Measurements from ENCODE around the gene ACSF3.
"Not testable (repeated sequence)": the region's sequence is repeated elsewhere in the genome, so short reads cannot be mapped to it uniquely, and the experiment has no call there.

The ACSF3 gene

DNA sequence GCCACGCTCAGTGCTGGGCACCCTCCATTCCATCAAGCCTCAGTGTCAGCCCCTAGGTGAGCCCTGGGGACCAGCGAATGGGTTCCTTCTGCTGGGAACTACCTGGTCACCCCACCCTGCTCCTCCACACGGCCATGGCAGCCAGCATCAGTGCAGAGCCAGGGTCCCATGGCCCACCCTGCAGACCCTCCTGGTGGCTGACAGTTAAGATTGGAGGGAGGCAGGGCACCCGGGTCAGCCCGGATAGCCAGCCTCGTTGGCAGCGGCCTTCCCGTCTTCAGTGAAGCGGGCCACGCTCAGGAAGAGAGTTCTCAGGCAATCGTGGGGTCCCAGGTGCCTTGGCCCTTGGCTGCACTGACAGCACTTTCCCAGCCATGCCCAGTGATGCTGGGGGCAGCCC is 37.1 kb upstream of the ACSF3 start:
- no peak for DNase-seq

DNA sequence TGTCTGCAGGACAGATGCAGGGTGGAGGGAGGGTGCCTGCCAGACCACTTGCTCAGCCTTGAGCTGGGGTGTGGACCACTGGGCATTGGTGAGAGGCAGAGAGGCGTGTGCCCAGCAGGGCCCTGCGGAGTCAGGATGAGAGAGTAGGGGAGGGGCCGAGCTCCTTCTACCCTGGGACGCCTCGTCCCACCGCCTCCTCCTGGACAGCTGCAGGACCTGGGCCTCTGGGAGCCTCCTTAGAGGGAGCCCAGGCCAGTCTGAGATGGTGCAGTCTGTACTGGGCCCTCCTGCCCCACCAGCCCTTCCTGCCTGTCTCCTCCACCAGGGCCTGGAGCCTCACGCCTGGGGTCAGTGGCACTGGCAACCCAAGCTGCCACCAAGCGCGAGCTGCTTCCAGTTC is 35.9 kb upstream of the ACSF3 start:
- no peak for DNase-seq

DNA sequence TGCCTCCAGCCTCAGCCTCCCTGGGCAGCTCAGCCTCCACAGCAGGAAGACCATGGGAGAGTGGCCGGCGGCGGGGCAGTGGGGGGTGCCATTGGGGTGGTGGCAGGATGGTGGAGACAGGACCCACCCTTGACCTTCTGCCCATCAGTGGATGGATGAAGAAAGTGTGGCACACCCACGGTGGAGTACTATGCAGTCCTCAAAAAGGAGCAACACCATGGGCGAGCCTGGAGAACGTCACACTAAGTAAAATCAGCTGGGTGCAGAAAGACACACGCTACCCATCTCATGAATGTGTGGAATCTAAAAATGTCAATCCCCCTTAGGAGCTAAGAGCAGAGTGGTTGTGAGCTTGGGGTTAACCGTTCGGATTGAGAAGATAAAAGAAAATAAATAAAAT is 34.8 kb upstream of the ACSF3 start:
- DNase-seq: no peak

DNA sequence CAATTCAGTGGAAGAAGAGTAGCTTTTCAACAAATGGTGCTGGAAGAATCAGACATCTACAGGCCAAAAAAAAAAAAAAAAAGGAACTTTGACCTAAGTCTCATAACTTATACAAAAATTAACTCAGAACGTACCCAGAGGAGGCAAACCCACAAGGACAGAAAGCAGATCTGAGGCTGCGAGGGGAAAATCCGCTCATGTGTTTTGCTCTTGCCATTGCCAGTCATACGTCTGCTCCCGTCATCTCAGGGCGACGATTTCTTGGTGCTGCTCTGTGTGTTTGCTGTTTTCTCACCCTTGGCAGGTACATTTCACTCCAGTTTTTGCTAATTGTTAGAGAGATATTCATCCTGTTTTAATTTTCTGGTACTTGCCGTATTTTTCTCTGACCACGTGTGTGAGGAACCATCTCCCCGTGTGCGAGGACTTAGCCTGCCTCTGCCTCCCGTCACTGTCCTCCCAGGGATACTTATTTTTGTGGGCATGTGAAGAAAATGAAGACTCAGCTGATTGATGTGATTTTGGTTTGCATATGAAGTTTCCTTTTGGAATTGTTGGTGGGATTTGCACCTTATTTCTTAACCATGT is 33.4 kb upstream of the ACSF3 start:
- DNase-seq: no peak

DNA sequence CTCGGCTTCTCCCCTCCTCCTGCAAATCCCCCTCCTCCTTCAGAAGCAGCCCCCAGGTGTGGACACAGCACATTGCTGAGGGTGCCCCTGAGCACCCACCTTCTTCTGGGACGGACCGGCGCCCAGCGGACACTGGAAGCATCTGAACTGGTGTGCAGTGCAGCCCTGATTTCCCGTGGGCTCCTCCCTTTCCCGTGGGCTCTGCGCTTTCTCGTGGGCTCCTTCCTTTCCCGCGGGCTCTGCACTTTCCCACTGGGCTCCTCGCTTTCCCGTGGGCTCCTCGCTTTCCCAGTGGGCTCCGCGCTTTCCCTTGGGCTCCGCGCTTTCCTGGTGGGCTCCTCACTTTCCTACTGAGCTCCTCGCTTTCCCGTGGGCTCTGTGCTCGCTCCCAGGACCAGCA is 32.6 kb upstream of the ACSF3 start:
- DNase-seq: no peak

DNA sequence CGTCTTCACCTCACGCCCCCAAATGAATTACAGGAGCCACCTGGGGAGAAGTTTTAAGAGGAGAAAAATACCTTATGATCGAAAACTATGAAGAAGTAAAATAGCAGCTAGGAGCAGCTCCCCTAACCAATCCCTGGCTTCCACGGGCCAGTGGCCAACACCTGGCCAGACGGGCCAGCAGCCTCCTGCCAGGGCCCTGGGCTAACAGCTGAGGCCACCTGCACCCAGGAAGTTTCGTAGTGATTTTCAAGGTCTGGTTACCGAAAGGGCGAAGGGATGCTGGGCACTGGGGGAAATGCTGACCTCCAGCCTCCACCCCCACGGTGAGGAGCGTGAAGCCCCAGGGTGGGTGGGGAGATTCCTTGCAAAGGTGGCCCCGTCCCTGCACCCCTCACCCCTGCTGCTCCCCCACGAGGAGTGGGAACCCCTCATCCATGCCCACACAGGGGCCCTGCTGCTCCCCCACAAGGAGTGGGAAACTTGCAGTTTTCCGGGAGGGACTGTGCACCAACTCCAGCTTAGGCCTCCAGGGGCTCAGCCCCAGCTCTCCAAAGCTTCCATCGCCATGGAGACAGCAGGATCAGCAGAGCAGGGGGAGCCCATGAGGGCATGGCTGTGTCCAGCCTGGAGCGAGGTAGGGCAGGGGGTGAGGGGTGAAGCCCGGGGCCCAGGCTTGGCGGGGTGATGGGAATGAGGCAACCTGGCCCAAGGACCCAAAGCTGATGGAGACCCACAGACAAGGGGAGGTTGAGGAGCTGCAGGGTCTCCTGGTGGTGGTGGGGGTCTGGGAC is 31.9 kb upstream of the ACSF3 start:
- DNase-seq: no peak

DNA sequence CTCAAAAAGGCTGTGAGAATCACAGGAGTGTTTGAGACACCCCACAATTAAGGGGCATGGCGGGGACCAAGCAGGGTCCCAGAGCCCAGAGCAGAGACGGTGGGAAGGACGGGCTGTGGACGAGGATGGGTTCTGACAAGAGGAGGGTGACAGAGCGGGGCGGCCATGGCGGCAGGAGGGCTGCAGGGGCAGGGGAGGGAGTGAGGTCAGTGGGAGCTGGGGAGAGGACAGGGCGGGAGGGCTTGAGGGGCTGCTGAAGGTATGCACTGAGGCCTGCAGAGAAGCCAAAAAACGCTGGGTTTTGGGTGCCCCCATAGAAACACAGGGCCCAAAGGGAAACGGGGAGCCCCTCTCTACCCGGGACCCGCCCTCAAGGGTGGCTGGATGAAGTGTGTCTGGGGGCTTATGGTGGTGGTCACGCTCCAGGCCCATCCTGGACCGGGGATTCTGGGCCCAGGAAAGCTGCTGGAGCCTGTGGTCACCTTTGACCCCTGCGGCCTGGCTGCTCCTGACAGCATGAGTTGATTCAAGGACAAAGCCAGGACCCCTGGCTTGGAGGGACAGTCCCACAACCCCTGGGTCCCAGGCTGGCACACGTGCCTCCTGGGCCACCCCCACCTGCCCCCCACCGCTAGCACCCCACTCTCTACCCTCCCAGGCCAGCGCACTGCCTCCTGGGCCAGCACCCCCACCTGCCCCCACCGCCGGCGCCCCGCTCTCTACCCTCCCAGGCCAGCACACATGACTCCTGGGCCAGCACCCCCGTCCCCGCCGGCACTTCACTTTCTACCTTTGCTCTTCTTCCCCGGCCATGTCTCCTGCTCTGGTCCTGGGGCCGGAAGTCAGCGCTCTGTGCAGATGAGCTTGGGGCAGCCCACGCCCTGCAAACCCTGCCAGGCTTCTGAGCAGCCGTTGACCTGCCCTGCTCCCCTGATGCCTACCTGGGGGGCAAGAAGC is 31.0 kb upstream of the ACSF3 start:
- no peak for DNase-seq

DNA sequence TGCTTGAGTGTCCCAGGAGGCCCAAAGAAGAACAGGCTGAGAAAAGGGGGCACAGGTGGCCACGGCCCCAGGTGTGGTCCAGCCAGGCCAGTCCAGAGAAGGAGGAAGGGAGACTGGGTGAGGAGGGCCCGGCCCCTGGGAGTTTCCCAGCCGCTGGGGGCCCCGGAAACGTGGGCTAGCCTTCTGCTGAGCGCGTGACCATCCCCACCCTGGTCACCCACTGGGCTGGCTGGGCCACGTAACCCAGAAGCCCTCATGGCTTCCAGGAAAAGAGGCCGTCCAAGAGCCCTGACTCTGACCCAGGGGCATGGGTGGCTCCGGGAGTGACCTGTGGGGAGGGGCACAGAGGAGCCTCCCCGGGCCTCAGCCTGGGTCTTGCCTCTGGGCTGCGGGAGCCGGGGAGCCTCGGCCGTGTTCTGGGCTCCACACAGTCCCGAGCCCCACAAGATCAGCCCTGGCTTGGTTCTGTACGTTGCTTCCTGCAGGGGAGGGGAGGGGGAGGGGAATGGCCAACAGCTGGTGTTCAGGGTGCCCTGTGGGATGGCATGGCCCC is 29.8 kb upstream of the ACSF3 start:
- no peak for DNase-seq

DNA sequence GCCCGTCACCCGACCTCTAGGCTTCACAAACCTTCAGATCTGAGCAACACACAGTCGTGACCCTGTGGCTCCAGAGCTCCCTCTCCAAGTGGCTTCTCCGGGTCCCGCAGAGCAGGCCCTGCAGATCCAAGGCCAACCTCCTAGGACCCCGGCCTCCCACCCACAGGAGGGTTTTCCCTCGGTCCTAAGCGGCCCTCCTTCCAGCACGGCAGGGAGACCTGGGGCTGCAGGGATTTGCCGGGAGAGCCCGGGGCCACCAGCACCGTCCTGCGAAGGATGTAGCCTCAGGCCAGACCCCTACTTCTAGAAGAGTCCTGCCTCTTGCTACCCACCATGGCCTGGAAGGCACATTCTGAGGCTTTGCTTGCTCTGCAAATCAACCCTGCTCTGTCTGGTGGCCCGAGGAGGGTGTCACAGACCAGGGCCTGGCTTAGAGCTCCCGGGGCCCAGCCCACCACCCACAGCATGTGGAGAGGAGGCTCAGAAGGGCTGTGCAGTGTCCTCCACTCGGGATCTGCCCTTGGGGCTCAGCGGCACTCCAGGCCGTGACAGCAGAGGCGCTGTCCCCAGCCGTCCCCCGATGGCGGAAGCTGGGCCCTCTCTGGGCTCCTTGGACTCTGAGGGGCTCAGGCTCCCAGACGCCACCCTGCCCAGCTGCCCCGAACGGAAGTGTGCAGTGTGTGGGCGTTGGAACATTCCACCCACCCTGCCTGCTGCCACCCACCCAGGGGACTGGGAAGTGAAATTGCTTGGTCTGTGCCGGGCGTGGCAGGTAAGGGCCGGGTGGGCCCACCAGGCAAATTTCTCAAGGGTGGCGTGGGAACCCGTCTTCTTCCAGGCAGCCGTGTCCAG is 28.8 kb upstream of the ACSF3 start:
- DNase-seq: no peak

DNA sequence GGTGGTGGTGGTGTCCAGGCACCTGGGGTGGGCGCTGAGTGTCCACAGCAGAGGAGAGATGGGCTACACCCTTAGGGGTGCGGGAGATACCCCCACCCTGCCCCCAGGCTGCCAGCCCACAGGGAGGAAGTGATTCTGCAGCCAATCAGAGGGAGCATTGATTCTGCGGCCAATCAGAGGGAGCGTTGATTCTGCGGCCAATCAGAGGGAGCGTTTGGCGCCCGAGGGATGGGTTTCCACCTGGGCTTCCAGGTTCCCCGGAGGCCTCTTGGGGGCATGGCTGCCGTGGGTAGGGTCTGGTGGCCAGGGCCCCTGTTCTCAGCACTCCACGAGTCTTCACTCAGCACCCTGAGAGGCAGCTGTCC is 28.2 kb upstream of the ACSF3 start:
- DNase-seq: no peak

DNA sequence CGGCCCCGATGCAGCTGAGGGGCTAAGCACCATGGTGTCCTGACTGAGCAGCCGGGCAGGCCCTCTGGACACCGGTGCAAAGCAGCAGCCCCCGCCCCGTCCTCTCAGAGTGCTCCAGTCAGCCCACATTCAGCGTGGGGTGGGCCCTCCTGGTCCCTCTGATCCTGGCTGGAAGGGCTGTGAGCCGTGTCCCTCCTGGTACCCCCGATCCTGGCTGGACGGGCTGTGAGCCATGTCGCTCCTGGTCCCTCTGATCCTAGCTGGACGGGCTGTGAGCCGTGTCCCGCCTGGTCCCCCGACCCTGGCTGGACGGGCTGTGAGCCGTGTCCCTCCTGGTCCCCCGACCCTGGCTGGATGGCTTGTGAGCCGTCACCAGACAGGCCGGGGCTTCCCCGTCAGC is 26.9 kb upstream of the ACSF3 start:
- no peak for DNase-seq

DNA sequence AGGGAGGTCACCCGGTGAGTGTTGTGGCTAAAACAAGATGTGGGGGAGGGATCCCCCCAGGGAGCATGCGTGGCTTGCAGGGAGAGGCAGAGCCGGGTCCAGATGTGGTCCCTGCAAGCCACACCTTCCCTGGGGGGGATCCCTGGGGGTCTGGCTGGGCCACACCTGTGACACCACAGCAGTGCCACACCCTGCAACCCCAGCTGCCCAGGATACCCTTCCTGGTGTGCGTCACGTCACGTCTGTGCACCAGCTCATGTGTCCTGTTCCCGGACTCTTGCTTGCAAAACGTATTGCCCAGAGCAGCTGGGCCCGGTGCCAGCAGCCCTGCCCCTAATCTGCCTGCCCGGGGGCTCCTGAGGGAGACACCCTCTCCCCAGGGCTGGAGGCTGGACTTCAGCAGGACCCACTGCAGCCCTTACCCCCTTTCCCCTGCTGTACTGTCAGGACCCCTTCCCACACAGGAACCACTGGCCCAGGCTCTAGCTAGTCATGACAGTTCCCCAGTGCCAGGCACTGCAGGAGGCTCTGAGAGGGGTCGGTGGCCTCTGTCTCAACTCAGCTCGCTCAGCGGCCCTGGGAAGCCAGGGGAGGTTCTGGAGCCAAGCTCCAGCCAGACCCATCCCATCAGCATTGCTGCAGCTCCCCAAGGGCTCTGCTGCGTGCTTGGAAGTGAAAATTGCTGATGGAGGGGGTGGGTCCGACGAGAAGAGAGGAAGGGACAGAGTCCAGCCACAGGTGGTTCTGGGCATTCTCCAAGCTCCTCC is 25.8 kb upstream of the ACSF3 start:
- DNase-seq: no peak

DNA sequence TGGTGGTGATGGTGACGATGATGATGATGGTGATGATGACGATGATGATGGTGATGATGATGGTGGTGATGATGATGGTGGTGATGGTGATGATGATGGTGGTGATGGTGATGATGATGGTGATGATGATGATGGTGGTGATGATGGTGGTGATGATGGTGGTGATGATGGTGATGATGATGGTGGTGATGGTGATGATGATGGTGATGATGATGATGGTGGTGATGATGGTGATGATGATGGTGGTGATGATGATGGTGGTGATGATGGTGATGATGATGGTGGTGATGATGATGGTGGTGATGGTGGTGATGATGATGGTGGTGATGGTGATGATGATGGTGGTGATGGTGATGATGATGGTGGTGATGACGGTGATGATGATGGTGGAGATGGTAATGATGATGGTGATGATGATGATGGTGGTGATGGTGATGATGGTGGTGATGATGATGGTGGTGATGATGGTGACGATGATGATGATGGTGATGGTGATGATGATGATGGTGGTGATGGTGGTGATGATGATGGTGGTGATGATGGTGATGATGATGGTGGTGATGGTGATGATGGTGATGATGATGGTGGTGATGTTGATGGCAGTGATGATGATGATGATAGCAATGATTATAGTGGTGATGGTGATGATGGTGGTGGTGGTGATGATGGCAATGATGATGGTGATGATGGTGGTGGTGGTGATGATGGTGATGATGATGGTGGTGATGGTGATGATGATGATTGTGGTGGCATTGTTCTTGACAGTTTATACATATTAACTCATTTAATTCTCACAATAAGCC is 24.6 kb upstream of the ACSF3 start:
- not testable (repeated sequence) for DNase-seq

DNA sequence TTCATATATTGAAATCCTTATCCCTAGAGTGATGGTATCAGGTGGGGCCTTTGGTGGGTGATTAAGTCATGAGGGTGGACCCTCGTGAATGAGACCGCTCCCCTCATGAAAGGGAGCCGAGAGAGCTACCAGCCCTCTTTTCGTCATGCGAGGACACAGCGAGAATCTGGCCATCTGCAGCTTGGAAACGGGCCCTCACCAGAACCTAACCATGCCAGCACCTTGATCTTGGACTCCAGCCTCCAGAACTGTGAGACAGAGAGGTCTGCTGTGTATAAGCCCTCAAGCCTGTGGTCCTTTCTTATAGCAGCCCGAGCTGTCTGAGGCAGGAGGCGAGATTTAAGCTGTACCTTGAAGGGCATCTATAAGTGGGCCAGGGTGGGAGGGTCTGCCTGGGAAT is 23.7 kb upstream of the ACSF3 start:
- no peak for DNase-seq

DNA sequence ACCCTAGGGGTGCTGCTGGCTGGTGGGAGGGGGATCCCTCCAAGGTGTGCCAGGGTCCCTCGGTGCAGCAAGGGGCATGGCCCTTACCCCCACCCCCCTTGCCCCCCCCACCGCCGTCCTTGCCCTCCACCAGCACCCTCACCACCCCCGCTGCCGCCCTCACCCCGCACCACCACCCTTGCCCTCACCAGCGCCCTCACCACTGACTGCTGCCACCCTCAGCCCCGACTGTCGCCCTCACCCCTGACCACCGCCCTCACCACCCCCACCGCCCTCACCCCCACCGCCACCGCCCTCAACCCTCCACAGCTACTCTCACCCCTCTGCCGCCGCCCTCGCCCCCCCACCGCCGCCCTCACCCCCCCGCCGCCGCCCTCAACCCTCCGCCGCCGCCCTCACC is 23.1 kb upstream of the ACSF3 start:
- no peak for DNase-seq

DNA sequence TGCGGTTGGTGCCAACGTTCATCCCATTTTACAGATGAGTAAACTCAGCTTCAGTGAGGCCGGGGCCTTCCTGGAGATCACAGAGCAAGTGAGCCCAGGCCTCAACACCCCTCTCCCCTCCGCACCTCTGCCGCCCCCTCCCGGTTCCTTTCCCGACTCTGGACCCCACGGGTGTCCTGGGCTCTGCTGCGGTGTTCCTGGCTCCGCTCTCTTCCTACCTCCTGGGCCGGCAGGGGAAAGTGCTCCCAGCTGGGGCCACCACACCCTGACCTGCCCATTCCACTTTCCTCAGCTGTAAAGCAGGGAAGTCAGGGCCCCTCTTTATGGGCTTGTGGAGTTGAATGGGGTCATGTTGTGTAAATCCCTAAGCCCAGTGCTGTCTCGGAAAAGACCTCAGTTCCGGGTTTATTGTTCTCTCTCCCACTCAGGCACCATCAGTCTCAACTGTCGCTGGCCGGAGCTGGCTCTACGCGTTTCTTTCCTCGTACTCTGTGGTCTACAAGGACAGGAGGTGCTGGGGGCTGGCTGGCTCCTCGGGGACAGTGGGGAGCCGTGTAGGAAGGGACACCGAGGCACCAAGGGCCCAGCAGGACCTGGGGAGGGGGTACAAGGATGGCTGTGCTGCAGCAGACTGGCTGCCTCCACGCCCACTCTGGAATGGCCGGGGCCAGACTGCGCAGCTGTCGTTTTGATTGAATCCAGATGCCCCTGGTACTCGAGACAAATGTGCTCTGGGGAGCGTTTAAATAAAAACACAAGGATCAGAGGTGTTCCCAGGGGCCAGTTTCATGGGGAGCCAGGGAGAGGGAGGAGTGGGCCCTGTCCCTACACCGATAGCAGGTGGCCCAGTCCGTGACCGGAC is 21.7 kb upstream of the ACSF3 start:
- DNase-seq: no peak

DNA sequence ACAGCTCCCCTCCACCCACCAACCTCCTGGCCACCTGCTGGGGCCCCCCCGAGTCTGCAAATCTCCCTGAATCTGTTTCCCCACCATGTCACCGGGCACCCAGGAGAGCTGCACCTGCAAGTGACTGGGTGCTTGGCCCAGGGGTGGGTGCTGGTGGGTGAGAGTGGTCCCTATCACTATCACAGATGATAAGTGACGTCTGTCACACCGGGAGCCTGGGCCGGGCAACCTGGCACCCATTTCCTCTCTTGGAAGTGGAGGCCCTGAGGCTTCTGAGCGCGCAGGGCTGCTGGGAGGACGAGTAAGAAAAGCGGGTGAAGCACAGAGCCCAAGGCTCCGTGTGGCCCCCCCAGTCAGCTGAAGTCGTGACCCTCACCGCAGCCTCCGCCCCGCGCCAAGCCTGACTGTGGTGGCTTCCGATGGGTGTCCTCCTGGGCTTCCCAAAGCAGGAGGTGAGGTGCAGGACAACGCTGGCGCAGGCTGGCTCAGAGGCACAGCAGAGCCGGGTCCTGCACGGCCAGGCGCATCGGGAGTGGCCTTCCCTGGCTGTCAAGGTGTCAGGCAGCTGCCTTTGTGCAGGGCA is 21.0 kb upstream of the ACSF3 start:
- no peak for DNase-seq

DNA sequence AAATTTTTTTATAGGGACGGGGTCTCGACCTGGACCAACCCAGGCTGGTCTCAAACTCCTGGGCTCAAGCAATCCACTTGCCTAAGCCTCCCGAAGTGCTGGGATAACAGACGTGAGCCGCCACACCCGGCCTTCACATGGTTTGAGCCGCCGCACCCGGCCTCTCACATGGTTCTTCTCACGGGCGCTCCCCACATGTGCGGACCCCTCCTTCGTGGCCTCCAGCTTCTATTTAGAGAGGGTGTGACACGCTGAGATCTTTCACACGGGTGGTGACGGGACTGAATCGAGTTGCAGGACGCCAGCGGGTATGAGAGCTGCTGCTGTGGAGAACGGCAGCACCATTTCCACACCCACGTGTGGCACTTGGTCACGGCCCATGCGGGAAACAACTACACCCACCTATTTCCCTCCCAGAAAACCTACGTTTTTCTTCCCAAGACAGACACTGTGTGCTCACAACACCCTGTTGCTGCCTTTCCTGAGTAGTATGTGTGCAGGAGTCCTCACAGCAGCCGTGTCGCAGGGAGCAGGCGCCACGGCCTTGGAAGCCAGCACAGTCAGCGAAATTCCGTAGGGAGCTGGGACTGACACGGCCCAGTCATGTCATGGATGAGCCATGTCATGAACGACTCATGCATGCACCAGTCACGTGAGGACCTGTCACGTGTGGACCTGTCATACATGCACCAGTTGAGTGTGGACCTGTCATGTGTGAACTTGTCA is 20.1 kb upstream of the ACSF3 start:
- DNase-seq: no peak
